Panc1 (cell line): Measurements from ENCODE around the gene TRAF3IP1.

Source experiments
- POLR2AphosphoS5 ChIP-seq: IDR thresholded peaks from 2 replicates; pipeline ENCODE4 v1.6.1; 2012; ENCODE audit warnings: mild to moderate bottlenecking, low read depth, low read length, moderate library complexity
- REST ChIP-seq, 2 experiments: IDR thresholded peaks; 2 replicates each; pipeline ENCODE4 v1.6.1; 2011 to 2012; ENCODE audit warnings: low read depth in 2 of 2, control low read depth in 1 of 2, low read length in 1 of 2, mild to moderate bottlenecking in 1 of 2, moderate library complexity in 1 of 2; ENCODE audit not compliant: insufficient read depth in 1 of 2
- TF ChIP-seq, protein P1 (sequence below): fragments of 450-650 bp; IDR thresholded peaks from 2 replicates; pipeline ENCODE4 v1.5.1; 2017; ENCODE audit warnings: mild to moderate bottlenecking

DNA sequence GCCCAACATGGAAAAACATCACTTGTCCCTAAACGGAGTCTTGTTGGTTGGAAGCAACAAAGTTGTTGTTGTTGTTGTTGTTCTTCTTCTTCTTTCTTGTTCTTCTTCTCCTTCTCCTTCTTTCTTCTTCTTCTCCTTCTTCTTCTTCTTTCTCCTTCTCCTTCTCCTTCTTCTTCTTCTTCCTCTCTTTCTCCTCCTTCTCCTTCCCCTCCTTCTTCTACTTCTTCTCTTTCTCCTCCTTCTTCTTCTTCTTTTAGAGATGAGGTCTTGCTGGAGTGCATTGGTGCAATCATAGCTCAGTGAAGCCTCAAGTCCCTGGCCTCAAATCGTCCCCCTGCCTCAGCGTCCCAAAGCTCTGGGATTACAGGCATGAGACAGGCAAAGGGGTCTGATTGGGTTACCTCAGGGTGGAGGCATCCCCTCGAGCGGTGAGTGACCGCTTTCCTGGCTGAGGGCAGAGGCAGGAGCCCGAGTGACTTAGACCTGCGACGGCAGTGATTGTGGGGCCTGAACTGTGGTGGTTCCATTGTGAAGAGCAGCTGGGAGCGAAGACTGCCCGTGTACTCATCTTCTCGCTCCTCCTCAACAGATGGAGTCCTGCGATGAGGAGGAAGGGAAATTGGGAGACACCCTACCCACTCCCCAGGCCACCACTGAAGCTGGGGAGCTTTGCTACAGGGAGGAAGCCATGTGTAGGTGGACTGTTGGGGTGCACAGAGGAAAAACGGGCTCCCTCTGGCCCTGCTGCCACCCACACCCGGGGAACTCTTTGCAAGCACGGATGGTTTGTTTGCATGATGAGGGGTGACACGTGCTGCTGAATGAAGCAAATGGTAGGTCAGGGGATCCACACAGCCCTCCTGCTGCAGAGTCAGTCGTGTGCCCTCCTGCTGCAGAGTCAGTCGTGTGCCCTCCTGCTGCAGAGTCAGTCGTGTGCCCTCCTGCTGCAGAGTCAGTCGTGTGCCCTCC, 24.9 kb upstream of the TRAF3IP1 start:
- TF ChIP-seq, protein P1, sequence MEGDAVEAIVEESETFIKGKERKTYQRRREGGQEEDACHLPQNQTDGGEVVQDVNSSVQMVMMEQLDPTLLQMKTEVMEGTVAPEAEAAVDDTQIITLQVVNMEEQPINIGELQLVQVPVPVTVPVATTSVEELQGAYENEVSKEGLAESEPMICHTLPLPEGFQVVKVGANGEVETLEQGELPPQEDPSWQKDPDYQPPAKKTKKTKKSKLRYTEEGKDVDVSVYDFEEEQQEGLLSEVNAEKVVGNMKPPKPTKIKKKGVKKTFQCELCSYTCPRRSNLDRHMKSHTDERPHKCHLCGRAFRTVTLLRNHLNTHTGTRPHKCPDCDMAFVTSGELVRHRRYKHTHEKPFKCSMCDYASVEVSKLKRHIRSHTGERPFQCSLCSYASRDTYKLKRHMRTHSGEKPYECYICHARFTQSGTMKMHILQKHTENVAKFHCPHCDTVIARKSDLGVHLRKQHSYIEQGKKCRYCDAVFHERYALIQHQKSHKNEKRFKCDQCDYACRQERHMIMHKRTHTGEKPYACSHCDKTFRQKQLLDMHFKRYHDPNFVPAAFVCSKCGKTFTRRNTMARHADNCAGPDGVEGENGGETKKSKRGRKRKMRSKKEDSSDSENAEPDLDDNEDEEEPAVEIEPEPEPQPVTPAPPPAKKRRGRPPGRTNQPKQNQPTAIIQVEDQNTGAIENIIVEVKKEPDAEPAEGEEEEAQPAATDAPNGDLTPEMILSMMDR: no peak
- no peak for TF ChIP-seq POLR2AphosphoS5
- no peak for TF ChIP-seq REST (IDR thresholded peaks at IDR 0.05; ENCODE audit: insufficient read depth in 1 of 2, low read depth in 2 of 2, low read length in 1 of 2)
